Hepatocyte (in vitro differentiated cells): Measurements from ENCODE around the gene ALPL.

ENCODE experiments used
- CTCF ChIP-seq: fragments of 200-600 bp; sonication (generic); IDR thresholded peaks from 2 replicates; pipeline ENCODE4 v1.5.1; 2016; ENCODE audit warnings: antibody characterized with exemption, mild to moderate bottlenecking; ENCODE audit not compliant: poor library complexity
- EZH2 ChIP-seq: fragments of 200-600 bp; sonication (generic); IDR thresholded peaks from 2 replicates; pipeline ENCODE4 v1.6.1; 2016; ENCODE audit warnings: antibody characterized with exemption, mild to moderate bottlenecking, borderline replicate concordance
- EZH2phosphoT487 ChIP-seq: fragments of 200-600 bp; sonication (generic); IDR thresholded peaks from one replicate; pipeline ENCODE4 v1.6.1; 2018; ENCODE audit warnings: antibody characterized with exemption, mild to moderate bottlenecking, low read depth, moderate library complexity; ENCODE audit not compliant: unreplicated experiment, severe bottlenecking

GRCh38 chr1:21608798-21609197 is 99.6 kb downstream of the ALPL start:
- no peak for TF ChIP-seq EZH2
- TF ChIP-seq CTCF, result no peak
- TF ChIP-seq EZH2phosphoT487, result no peak
